GM10266 (cell line): Measurements from ENCODE around the gene BMERB1.

Experiments
- DNase-seq: peaks from one replicate; pipeline ENCODE4 v3.0.0; 2012; ENCODE audit errors: extremely low spot score
- TF ChIP-seq, protein P1 (sequence below): IDR thresholded peaks from 2 replicates; pipeline ENCODE4 v1.5.1; 2012; ENCODE audit warnings: mild to moderate bottlenecking, low read depth; ENCODE audit not compliant: control insufficient read depth, insufficient read depth; ENCODE audit errors: missing control alignments

Gene BMERB1

DNA sequence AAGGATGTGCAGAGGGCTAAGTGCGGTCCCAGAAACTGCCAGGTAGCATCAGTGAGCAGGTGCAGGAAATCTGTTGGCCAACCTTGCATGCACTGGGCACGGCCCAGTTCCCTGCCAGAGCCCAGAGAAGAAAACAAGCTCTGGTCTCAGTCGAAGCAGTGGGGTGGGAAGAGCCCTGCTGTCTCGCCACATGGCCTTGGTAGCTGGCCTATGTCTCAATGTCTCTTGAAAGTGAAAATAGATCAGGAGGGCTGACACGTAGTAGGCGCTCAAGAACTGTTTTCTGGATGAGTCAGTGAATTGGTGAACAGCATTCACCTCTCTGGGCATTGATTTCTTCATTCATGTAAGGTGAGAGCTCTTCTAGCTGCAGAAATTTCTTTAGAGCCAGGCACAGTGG, 118.1 kb downstream of the BMERB1 start:
- TF ChIP-seq, protein P1, sequence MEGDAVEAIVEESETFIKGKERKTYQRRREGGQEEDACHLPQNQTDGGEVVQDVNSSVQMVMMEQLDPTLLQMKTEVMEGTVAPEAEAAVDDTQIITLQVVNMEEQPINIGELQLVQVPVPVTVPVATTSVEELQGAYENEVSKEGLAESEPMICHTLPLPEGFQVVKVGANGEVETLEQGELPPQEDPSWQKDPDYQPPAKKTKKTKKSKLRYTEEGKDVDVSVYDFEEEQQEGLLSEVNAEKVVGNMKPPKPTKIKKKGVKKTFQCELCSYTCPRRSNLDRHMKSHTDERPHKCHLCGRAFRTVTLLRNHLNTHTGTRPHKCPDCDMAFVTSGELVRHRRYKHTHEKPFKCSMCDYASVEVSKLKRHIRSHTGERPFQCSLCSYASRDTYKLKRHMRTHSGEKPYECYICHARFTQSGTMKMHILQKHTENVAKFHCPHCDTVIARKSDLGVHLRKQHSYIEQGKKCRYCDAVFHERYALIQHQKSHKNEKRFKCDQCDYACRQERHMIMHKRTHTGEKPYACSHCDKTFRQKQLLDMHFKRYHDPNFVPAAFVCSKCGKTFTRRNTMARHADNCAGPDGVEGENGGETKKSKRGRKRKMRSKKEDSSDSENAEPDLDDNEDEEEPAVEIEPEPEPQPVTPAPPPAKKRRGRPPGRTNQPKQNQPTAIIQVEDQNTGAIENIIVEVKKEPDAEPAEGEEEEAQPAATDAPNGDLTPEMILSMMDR: no peak
- no peak for DNase-seq

DNA sequence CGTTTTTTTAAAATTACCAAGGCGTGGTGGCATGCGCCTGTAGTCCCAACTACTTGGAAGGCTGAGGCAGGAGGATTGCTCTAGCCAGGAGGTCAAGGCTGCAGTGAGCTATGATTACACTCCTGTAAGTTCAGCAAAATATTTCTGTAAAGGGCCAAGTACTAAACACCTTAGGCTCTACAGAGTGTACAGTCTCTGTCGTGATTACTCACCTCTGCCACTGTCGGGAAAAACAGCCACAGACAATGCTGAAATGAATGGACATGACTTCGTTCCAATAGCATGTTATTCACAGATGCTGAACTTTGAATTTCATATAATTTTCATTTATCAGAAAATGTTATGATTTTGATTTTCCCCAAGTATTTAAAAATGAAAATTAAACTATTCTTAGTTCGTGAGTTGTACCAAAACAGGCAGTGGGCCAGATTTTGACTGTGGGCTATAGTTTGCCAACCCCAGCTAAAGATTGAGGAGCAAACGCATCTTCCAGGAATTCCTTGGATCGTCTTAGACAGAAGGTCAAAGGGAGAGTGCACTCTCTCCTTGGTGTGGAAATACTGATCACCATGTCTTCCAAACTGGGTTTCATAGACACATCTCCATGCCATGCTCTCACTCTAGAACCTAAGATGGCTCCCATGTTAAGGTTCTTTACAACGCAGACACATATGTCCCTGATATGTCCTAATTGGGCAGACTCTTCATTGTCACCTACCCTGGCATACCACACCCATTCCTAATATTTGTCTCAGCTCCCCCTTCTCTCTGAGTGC, 119.1 kb downstream of the BMERB1 start:
- TF ChIP-seq, protein P1: no peak
- no peak for DNase-seq

DNA sequence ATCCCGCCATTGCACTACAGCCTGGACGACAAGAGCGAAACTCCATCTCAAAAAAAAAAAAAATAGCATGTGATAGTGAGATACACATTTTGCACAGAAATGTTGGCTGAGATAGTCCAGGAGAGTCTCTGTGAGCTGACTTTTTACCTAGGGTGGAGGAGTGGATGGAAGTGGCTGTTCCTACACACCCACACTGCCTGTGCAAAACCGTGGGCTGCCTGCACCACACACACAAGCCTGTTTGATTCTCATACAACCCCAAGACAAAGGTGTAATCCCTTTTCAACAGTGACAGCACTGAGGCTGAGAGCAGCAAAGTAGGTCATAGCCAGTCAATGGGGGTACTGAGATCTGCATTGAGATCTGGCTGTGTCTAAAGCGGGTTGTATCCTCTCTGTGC, 121.7 kb downstream of the BMERB1 start:
- TF ChIP-seq, protein P1: no peak
- no peak for DNase-seq

DNA sequence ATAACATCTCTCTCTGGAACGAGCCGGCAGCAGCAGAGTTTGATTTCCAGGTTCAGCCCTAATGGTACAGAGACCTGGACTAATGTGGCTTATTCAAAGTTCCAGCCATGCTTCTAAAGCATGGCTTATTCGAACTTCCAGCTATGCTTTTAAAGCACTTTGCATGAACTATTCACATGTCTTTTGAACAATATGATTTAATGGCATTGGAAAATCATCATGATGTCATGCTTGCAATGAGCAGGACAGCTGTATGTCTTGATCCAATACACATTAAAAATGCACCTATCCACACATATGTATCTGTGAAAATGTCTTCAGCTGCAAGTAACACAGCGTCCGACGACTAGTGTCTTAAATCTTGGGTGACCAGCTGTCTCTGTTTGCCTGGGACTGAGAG, 122.9 kb downstream of the BMERB1 start:
- TF ChIP-seq, protein P1: no peak
- DNase-seq: no peak

DNA sequence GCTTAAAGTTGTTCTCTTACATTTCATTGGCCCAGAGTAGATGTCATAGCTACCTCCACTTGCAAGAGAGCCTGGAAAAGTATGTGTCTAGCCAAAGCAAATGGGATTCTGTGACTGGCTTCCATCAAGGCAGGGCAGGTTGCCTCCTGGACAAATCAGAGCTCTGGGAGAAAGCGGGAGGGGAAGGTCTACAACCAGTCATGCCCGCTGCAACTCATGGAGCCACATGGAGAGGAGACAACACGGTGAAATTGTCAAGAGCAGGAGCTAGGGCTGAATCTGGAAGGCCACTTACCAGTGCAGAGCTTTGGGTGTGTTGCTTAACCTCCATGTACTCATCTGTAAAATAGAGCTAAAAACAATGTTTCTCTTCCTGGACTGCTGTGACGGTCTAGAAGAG, 124.8 kb downstream of the BMERB1 start:
- DNase-seq: no peak
- TF ChIP-seq, protein P1: no peak

DNA sequence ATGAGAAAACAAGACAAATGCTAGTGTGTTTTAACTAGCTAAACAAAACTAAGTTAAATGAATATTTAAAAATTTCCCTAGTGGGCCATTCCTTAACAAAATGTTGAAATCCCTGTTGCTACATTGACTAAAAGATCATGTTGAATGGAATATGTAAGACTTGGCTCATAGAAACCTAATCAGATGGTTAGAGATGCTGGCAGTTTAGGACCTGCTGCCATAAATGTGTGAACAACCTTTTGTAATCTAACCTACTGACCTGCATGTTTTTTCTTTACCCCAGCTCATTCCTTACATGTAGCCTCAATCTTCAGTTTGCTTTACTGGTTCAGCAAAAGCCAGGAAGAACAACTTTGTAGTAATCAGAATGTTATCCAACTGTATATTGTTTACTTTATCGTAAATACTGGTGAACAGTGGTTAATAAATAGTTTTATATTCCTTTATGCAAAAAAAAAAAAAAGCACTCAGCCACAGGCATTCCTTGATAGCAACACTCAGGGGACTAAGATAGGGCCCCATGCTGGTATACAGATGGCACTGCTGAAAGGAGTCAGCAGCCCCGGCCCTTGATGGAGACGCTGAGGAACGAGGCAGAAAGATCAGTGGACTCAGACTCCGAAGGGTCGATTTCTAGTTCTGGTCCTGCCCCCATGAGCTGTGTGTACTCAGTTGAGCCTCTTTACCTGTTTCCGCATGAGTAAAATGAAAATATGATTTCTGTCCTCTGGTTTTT, 130.4 kb downstream of the BMERB1 start:
- DNase-seq: no peak
- TF ChIP-seq, protein P1: no peak

DNA sequence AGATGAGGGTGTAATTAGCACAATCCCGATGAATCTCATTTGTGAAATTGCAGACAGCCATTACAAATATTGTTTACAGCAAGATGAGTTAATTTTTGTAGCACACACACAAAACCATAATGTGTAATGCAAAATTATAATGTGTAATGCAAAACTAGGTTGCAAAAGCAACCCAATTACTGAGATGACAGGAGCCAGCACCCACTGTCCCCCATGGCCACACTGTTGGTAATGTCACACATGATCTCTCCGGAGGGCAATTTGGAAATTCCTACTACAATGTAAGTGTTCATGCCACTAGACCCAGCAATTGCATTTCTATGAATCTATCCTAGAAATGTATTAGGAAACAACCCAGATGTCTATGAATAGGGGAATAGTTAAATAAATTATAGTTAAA, 131.7 kb downstream of the BMERB1 start:
- no peak for DNase-seq
- TF ChIP-seq, protein P1: no peak
